Thyroid gland (tissue), 4 donors: Measurements from ENCODE around the gene NDRG3.

Experiments
- CTCF ChIP-seq, 6 experiments: fragments of 200-600 bp in 3 of 6; fragments of 450-650 bp in 3 of 6; sonication (generic) in 3 of 6; IDR thresholded peaks; one replicate each; pipeline ENCODE4 v1.5.1; 2016 to 2019; ENCODE audit warnings: antibody characterized with exemption in 6 of 6, mild to moderate bottlenecking in 2 of 6, inconsistent platforms in 1 of 6, moderate library complexity in 1 of 6
- POLR2A ChIP-seq, 2 donors: fragments of 450-650 bp; IDR thresholded peaks; one replicate each; pipeline ENCODE4 v1.6.1; 2017; ENCODE audit warnings: antibody characterized with exemption in 2 of 2, mild to moderate bottlenecking in 2 of 2, moderate library complexity in 1 of 2

DNA sequence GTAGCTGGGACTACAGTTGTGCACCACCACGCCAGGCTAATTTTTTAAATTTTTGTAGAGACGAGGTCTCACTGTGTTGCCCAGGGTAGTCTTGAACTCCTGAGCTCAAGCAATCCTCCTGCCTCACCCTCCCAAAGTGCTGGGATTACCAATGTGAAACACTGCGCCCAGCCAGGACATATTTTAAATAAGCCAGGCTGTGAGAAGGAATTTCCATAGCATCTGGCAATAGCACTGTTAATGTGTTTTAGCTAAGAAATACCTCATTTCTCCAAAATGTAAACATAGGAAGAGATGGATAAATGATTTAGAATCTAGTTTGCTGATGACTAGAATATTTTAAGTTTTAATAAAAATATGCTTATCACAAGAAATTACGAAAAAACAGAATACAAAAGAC is 72.9 kb downstream of the NDRG3 start:
- TF ChIP-seq CTCF (IDR thresholded peaks at IDR 0.05) (no peak), POLR2A (IDR thresholded peaks at IDR 0.05) (no peak)
